ENCODE data around the gene PRAMEF2. TPM values are rescaled to one million over a fixed set of nuclear protein-coding genes. Genes with fewer than 3 reads are reported as not detected.
"Not testable (repeated sequence)": the region's sequence is repeated elsewhere in the genome, so short reads cannot be mapped to it uniquely, and the experiment has no call there.

PRAMEF2 gene
- not detected in 2 replicates for total RNA-seq

- not testable (repeated sequence) for DNase-seq (ENCODE audit: low read depth, low spot score)
These were observed at the start of gene PRAMEF2 for GRCh38 chr1:12856786-12857185. TSS of gene PRAMEF2 (plus strand) at chr1:12857086. CDS start at chr1:12859010, 1,924 bp downstream.

GRCh38 chr1:12809933-12810332 lies 47.0 kb upstream of the PRAMEF2 start:
- no peak for DNase-seq (ENCODE audit: low read depth, low spot score)

- no peak for DNase-seq (ENCODE audit: low read depth, low spot score)
These were observed 46.0 kb upstream of the PRAMEF2 start for GRCh38 chr1:12810691-12811408.

- DNase-seq (ENCODE audit: low read depth, low spot score), result no peak
These were observed 45.5 kb upstream of the PRAMEF2 start for GRCh38 chr1:12811409-12811784.

GRCh38 chr1:12819061-12819460 lies 37.8 kb upstream of the PRAMEF2 start:
- DNase-seq (ENCODE audit: low read depth, low spot score), result not testable (repeated sequence)

- not testable (repeated sequence) for DNase-seq (ENCODE audit: low read depth, low spot score)
These were observed 25.6 kb upstream of the PRAMEF2 start, which contains the start of gene PRAMEF11 for GRCh38 chr1:12831310-12831709. TSS of gene PRAMEF11 (minus strand) at chr1:12831410. CDS start at chr1:12828789, 2,621 bp downstream.

GRCh38 chr1:12833251-12833650 lies 23.6 kb upstream of the PRAMEF2 start:
- DNase-seq (ENCODE audit: low read depth, low spot score), result not testable (repeated sequence)

- not testable (repeated sequence) for DNase-seq (ENCODE audit: low read depth, low spot score)
These were observed 8.3 kb upstream of the PRAMEF2 start, which contains the start of gene HNRNPCL1 for GRCh38 chr1:12848620-12849019. TSS of gene HNRNPCL1 (minus strand) at chr1:12848720. CDS start at chr1:12848289, 431 bp downstream.

GRCh38 chr1:12851779-12852178 lies 5.1 kb upstream of the PRAMEF2 start:
- no peak for DNase-seq (ENCODE audit: low read depth, low spot score)

GRCh38 chr1:12863131-12863880 lies 6.4 kb downstream of the PRAMEF2 start:
- DNase-seq (ENCODE audit: low read depth, low spot score), result not testable (repeated sequence)

- DNase-seq (ENCODE audit: low read depth, low spot score), result not testable (repeated sequence)
These were observed 21.6 kb downstream of the PRAMEF2 start for GRCh38 chr1:12878453-12878852.

- not testable (repeated sequence) for DNase-seq (ENCODE audit: low read depth, low spot score)
These were observed 29.2 kb downstream of the PRAMEF2 start, which contains the start of gene PRAMEF4 for GRCh38 chr1:12886101-12886500. TSS of gene PRAMEF4 (minus strand) at chr1:12886201. CDS start at chr1:12883394, 2,807 bp downstream.

- not testable (repeated sequence) for DNase-seq (ENCODE audit: low read depth, low spot score)
These were observed 41.3 kb downstream of the PRAMEF2 start, which contains the start of gene PRAMEF10 for GRCh38 chr1:12898170-12898569. TSS of gene PRAMEF10 (minus strand) at chr1:12898270. CDS start at chr1:12895847, 2,423 bp downstream.

- not testable (repeated sequence) for DNase-seq (ENCODE audit: low read depth, low spot score)
These were observed 42.3 kb downstream of the PRAMEF2 start for GRCh38 chr1:12899186-12899585.

- DNase-seq (ENCODE audit: low read depth, low spot score), result not testable (repeated sequence)
These were observed 47.1 kb downstream of the PRAMEF2 start for GRCh38 chr1:12903793-12904572.

Other genes with a start within 250 kb of the PRAMEF2 start
- gene DHRS3, start 238.9 kb upstream of the PRAMEF2 start, total RNA-seq, result 37.1 and 76.3 TPM in 2 replicates
- gene AADACL4, start 213.0 kb upstream of the PRAMEF2 start, total RNA-seq, result not detected in 2 replicates
- not detected in 2 replicates for gene AADACL3, start 141.0 kb upstream of the PRAMEF2 start, total RNA-seq
- not detected in 2 replicates for gene CFAP107, start 110.9 kb upstream of the PRAMEF2 start, total RNA-seq
- gene PRAMEF12, start 83.3 kb upstream of the PRAMEF2 start, total RNA-seq, result not detected in 2 replicates
- not detected in 2 replicates for gene PRAMEF1, start 65.7 kb upstream of the PRAMEF2 start, total RNA-seq
- not detected in 2 replicates for gene PRAMEF11, start 25.7 kb upstream of the PRAMEF2 start, total RNA-seq
- not detected in 2 replicates for gene HNRNPCL1, start 8.4 kb upstream of the PRAMEF2 start, total RNA-seq
- not detected in 2 replicates for gene PRAMEF4, start 29.1 kb downstream of the PRAMEF2 start, total RNA-seq
- not detected in 2 replicates for gene PRAMEF10, start 41.2 kb downstream of the PRAMEF2 start, total RNA-seq
- not detected in 2 replicates for gene PRAMEF7, start 59.5 kb downstream of the PRAMEF2 start, total RNA-seq
- not detected in 2 replicates for gene PRAMEF6, start 90.5 kb downstream of the PRAMEF2 start, total RNA-seq
- not detected in 2 replicates for gene PRAMEF27, start 199.5 kb downstream of the PRAMEF2 start, total RNA-seq
- not detected in 2 replicates for gene HNRNPCL3, start 203.7 kb downstream of the PRAMEF2 start, total RNA-seq
- gene PRAMEF25, start 213.7 kb downstream of the PRAMEF2 start, total RNA-seq, result not detected in 2 replicates